NCI-H2029 (cell line): ENCODE measurements around the gene ERVFRD-1.

Source experiments
- DNase-seq: peaks from one replicate; lab custom pipeline; 2025; lab: John Stamatoyannopoulos, UW

ERVFRD-1 gene

DNA sequence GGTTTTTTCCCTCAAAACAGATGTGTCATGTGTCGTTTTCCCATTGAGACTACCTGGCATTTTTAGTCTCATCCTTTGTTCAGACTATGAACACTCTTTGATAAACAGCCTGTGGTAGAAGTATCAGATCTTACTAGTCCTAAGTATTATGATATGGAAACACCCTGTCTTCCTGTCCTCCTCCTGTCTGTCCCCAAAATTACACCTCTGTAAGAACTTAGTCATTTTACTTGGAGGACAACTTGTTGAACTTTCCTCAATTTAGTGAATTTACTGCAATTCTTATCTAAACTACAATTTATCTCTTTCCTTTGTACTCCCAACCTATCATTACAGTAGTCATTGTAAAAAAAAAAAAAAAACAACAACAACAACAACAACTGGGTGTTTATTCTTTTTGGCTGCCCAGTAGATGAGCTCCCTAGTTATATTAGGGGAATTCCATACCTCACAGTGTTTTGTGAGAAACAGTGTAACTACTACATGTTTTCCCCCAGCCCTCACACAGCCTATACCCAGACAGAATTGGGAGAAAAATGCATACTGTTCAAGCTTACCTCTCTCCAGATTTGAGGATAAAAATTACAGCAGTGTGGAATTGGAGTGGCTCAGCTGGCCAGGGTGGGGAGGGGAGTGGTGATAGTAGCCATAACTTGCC, 18.5 kb upstream of the ERVFRD-1 start:
- DNase-seq, result no peak

DNA sequence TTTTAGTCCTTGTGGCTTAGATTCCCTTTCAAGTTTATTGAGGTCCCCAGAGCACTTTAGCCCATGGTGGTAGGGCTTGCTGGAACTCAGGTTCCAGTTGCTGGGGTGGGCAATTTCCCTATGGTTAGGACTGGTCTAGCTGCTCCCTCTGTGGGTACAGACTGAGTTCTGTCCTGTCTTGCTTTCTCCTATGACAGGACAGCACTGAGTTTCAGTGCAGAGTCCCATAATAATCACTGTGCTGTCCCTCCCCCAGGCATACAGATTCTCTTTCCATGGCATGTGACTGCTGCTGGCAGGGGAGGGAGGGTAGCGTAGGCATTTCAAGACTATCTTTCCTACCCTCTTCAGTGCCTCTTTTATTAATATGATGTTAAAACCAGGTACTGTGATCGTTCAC, 17.1 kb upstream of the ERVFRD-1 start:
- no peak for DNase-seq

DNA sequence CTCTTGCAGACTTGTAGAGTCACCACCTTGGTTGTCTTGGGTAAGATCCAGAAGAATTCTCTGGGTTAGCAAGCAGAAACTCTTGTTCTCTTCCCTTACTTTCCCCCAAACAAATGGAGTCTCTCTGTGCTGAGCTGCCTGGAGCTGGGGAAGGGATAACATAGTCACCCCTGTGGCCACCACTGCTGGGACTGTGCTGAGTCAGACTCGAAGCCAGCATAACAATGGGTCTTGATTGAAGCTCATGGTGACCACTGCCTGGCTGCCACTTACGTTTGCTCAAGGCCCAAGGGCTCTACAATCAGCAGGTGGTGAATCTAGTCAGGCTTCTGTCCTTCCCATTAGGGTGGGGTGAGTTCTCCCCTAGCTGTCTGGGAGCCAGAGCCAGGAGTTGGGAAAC, 15.4 kb upstream of the ERVFRD-1 start:
- DNase-seq, result peak; percentile 44

DNA sequence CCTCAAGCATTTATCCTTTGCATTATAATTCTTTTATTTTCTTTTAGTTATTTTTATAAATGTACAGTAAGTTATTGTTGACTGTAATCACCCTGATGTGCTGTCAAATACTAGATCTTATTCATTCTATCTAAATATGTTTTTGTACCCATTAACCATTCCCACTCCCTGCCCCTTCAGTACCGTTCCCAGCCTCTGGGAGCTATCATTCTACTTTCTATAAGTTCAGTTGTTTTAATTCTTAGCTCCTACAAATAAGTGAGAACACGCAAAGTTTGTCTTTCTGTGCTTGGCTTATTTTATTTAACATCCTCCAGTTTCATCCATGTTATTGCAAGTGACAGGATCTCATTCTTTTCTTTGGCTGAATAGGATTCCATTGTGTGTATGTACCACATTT, 12.5 kb upstream of the ERVFRD-1 start:
- DNase-seq, result no peak

DNA sequence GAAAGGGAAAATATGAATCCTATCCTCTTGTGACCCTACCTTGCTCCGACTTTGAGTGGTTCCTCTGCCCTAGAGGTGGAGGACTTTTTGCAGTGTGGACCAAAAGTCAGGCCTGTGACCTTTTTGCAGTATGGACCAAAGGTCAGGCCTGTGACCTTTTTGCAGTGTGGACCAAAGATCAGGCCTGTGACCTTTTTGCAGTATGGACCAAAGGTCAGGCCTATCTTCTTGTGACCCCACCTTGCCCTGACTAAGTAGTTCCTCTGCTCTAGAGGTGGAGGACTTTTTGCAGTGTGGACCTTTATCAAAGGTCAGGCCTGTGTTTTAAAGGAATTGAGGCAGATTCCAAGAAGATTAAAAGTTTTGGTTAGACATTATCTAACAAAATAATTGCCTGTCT, 10.9 kb upstream of the ERVFRD-1 start:
- DNase-seq, result no peak

DNA sequence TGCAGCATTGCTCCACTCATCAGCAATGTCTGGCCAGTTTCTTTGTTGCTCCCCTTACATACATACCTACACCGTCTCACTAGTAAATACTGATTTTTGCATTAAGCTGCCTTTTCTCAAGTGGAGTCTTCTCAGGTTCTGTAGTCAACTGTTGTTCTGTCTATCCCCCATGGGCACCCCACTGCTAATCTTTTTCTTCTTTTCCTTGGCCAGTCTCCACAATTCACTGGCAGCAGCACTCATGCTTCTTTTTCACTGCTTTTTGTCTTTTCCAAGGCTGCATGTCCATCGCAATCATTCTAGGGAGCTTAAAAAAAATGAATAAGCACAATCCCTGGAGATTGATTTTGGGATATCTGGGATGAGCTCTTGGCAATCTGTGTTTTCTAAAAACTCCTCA, 10.3 kb upstream of the ERVFRD-1 start:
- no peak for DNase-seq

DNA sequence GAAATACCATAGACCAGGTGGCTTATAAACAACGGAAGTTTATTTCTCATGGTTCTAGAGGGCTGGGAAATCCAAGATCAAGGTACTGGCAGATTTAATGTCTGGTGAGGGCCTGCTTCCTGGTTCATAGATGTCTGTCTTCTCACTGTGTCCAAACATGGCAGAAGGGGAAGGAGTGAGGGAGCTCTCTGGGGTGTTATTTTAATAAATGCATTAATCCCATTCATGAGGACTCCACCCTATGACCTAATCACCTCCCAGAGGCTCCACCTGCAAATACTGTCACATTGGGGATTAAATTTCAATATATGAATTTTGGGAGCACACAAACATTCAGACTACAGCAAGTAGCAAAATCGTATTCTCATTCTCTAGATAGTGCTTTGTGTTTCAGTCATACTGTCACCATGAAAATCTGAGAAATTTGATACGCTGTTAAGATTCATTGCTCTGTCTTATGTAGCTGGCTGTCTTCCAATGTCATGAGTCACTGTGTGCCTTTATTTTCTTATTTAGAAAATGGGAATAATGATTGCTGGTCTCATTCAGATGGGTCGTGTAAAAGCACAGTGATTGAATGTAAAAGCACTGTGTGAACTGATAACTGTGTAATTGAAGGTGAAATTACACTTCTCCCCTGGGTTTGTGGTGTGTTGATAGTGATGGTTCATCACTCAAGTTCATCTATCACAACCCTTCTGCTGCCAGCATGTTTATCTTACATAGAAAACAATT, 8.9 kb upstream of the ERVFRD-1 start:
- peak; percentile 70 for DNase-seq

DNA sequence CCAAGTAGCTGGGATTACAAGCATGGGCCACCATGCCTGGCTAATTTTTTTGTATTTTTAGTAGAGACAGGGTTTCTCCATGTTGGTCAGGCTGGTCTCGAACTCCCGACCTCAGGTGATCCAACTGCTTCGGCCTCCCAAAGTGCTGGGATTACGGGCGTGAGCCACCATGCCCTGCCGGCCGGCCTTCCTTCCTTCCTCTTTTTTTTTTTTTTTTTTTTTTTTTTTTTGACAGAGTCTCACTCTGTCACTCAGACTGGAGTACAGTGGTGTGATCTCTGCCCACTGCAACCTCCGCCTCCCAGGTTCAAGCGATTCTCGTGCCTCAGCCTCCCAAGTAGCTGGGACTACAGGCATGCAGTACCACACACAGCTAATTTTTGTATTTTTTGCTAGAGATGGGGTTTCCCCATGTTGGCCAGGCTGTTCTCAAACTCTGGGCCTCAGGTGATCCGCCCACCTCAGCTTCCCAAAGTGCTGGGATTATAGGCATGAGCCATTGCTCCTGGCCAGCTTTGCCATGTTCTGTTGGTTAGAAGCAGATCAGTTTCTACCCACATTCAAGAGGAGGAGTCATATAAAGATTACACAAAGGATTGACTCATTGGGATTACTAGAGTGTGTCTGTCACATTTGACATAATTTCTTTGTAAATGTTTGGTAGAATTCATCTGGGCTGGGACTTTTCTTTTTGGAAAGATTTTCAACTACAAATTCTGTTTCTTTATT, 4.4 kb upstream of the ERVFRD-1 start:
- peak; percentile 13 for DNase-seq

DNA sequence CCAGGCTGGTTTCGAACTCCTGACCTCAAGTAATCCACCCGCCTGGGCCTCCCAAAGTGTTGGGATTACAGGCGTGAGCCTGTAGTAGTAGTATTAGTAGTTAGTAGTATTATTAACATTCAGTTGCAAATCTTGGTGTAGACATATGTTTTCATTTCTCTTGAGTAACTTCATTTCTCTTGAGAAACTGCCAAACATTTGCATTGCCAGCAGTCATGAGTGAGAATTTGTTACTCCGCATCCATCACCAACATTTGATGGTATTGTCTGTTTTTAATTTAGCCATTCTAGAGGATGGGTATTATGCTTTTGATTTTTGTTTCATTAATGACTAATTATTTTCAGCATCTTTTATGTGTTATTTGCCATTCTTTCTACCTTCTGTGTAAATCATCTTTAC, 1.5 kb upstream of the ERVFRD-1 start:
- DNase-seq, result no peak

DNA sequence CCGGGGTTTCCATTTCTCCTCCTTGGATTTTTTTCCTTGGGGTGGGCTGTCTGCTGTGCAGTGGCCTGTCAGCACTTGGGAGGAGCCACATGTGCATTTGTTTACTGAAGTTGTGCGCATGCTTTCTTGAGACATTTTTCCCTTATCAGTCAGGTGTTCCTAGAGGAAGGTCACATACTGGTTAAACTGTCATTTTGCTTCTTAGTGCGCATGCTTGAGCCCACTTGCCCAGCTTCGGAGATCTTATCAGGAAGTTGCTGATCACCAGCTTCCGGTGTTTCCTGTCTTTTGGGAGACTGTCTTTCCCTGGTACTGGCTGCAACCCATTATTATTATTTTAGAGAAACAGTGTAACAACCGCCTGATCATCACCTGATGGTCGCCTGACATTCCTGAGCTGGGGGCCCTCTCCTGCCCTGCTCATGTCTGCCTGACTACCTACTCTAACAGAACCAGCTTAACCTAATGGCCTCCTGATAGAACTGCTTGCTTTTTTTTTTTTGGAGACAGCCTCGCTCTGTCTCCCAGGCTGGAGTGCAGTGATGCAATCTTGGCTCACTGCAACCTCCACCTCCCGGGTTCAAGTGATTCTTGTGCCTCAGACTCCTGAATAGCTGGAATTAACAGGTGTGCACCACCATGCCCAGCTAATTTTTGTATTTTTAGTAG, 378 bp upstream of the ERVFRD-1 start:
- DNase-seq, result no peak

DNA sequence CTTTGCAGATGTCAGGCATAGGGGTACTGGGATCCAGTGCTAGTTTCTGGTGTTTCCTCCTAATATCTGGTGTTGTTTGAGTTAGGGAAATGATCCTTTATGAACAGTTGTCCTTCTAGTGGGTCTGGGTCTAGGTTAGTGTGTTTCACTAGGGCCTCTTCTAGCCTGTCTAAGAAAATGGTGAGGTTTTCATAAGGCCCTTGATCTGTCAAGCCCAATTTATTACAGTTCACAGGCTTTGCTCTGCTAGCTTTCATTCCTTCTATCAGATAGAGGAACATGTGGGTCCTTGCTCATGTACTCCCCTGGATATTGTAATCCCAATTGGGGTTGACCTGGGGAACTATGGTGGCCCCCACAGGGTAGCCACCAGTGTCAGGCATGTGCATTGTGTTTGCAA, 2.8 kb downstream of the ERVFRD-1 start:
- no peak for DNase-seq

DNA sequence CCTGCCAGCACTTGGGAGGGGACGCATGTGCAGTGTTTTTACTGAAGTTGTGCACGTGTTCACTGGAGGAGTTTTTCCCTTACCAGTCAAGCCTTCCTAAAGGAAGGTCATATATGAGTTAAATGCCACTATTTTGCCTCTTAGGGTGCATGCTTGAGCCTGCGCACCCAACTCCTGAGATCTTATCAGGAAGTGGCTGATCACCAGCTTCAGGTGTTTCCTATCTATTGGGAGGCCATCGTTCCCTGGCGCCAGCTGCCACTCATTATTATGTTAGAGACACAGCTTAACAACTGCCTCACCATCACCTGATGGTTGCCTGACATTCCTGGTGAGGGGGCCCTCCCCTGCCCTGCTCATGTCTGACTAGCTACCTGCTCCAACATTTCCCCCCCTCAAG, 8.5 kb downstream of the ERVFRD-1 start:
- no peak for DNase-seq

DNA sequence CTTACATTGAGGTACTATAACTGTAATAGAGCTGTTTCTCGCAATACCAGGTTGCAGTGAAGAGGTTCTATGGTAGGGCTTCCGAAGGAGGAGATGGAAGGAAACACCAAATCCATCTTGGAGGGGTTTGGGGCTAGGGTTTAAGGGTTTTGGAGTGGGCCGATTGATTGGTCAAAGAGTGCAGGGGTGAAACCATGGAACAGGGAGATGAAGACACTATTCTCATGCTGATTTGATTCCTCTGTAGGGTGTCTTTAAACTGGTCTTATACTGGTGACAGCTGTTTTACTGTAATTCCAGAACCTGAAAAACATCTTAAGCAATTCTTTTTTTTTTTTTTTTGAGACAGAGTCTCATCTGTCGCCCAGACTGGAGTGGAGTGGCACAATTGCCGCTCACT, 10.1 kb downstream of the ERVFRD-1 start:
- DNase-seq, result no peak

DNA sequence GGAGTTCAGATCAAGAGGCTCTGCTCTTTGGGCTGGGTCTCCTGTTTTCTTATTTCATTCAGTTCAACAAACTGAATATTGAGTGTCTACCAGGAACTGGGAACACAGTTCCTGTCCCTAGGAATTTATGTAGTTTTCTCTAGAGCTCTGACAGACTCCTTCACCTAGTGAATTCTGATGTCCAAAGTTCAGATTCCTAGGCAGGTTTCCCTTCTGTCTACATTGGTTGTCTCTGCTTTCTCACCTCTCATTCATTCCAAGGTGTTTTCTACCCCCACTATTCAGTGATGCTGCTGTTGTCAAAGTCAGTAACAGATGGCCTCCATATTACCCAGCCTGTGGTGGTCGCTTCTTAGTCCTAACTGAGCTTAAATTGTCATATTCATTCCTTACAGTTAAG, 13.5 kb downstream of the ERVFRD-1 start:
- DNase-seq, result no peak

DNA sequence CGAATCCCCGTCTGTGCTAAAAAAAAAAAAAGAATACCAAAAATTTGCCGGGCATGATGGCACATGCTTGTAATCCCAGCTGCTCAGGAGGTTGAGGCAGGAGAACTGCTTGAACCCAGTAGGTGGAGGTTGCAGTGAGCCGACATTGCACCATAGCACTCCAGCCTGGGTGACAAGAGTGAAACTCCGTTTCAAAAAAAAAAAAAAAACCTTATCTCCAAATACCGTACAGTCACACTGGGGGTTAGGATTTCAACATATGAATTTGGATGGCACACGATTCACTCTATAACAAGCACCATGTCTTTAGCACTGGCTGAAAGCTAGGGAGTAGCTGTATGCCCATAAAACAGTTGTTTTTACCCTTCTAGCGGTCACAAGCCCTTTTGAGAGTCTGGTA, 14.0 kb downstream of the ERVFRD-1 start:
- no peak for DNase-seq

DNA sequence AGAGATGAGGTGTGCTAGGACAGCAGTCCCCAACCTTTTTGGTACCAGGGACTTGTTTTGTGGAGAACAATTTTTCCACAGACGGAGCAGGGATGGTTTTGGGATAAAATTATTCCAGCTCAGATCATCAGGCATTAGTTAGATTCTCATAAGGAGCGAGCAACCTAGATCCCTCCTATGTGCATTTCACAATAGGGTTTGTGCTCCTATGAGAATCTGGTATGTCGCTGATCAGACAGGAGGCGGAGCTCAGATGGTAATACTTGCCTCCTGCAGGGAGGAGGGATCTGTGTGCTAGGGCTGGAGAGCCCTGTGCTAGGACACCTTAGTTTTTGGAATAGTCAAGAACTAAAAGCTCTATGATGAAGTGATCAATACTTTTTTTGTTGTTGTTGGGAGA, 15.4 kb downstream of the ERVFRD-1 start:
- peak; percentile 54 for DNase-seq

DNA sequence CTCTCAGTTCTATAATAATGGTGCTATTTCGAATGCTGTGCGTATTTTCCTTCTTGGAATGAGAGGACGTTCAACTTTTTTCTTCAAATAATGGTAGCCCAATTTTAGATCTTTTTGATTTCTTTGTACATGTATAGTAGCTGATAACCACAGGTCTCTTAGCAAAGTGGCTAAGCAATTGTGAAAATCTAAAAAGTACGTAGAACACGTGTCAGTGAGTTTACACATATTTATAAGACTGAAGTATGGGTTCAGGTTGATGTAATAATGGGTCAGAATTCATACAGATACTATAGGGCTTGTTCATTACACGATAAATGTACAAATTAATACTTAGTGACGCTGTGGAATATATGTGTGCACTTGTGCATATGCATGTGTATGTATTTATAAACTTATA, 16.6 kb downstream of the ERVFRD-1 start:
- no peak for DNase-seq

DNA sequence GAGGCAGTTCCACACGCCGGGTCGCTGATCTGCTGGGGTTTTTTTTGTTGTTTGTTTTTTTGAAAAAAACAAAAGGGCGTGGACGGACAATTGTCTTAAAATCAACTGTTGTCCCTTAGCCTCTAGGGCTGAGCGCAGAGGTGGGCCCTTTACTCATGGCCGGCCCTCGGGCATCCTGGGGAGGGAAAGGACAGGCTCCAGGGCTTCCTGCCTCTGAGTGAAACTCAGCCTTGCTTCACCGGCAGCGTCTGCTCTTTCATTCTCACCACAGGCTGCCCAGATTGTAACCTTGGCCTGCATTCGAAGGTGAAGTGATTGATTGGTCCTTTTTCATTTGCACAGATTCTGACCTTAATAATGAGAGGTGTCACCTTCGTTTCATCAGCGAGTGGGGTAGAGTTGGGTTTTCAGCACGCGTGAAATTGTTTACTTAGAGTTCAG, 17.1 kb downstream of the ERVFRD-1 start:
- DNase-seq, result peak; percentile 52

DNA sequence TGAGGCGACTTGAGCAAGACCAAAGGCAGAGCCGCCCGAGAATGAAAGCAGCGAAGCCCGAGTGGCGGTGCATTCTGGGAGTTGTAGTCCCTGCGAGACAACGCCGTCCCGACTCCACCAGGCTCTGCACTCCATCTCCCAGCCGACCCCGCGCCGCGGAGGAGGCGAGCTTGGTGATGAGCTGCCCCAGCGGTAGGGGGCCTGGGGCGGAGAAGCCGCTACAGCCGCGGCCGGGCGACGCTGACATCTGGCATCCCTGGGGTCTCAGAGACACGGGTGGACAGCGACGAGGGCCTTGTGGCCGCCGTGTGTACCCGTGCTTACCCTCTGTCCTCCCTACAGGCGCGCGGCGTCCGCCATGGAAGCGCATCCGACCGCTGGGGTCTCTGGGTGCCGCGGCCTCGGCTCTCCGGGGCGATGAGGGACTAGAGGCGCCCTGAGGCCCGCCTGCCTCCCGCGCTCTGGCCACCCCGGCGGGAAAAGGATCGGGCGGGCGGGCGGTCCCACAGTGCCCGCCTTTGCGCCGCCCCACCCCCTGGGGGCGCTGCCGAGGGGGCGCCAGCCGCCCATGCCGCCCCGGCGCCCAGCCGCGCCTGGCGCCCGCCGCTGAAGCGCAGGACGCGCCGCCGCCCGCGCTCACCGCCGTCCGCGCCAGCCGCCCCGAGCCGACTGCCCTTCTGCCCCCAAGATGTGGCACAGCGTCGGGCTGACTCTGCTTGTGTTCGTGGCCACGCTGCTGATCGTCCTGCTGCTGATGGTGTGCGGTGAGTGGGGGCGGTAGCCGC, 17.7 kb downstream of the ERVFRD-1 start, which contains the start of gene SMIM13:
TSS of gene SMIM13 (plus strand) at position 209 of the 785 bp plus-strand sequence. CDS start at position 689, 480 bp downstream.
- peak; percentile 99 for DNase-seq

DNA sequence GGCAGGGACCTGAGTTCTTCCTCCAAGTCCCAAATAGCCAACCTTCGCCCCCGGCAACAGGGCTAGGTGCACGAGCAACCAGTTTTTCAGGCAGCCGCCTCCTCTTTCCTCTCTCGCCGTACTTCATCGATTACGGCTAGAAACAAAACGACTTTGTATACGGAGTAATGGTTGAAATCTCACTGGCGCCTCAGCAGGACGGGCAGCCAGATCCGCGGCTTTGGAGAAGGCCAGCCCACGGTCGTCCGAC, 18.2 kb downstream of the ERVFRD-1 start:
- DNase-seq, result no peak

DNA sequence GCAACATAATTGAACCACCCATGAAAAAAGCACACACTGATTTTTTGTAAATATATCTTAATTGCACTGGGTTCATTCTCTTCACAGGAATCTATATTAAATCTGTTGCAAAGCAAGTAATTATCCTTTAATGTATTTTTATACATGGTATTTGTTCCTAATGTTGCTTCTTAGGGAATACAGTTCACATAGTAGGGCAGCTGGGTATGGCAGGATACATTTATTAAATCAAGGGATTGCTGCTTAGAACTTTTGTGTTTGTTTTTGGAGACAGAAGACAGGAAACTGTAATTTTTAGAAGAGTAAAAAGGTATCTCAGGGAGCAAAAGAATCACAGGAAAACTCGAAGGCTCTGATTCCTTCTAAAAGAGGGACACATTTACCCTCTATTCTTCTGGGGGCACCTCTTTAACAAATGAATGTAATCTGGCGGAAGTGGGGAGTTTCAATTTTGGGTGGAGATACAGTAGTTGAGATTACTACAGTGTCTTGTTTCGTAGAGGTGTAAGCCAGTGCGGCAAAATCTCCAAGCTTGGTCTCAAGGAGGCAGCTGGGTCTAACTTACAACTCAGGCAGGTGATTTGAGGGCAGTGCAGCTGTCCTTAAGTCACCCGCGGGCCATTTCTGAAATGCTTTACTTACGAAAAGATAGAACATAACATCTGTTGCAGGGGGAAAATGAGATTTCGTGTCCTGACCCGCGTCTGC, 18.7 kb downstream of the ERVFRD-1 start:
- DNase-seq, result peak; percentile 30
